Activated CD4-positive, alpha-beta T cell treated with anti-CD3 and anti-CD28 coated beads, Interleukin-2, Interleukin-6, amounts not matched to agents 100 ng/mL and 50 ng/mL, durations not matched to agents 16 hours and 8 hours (primary cell): ENCODE data around the gene NEK7.
"Not testable (repeated sequence)": the region's sequence is repeated elsewhere in the genome, so short reads cannot be mapped to it uniquely, and the experiment has no call there.

Experiments
- DNase-seq: peaks from one replicate; pipeline ENCODE4 v3.0.0-alpha.2; 2020

The NEK7 gene

DNA sequence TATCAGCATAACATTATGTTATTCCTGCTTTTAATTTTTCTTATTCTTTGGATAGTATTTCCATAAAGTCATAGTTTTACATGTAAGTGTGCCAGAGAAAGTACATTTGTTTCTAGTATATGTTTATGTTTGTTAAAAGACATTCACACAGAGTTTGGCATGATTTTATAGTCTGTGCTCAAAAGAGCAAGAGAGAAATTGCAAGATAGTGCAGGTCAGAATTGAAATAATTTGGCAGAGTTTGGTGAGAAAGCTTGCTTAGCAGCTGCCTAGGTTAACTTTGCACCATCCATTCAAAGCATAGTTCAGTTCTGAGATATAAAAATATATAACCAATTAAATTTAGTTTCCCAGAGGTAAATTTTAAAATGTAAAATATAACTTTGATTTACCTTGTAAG, 17.0 kb downstream of the NEK7 start:
- no peak for DNase-seq

GRCh38 chr1:198174297-198174696, 17.5 kb downstream of the NEK7 start:
- DNase-seq: peak; percentile 40

DNA sequence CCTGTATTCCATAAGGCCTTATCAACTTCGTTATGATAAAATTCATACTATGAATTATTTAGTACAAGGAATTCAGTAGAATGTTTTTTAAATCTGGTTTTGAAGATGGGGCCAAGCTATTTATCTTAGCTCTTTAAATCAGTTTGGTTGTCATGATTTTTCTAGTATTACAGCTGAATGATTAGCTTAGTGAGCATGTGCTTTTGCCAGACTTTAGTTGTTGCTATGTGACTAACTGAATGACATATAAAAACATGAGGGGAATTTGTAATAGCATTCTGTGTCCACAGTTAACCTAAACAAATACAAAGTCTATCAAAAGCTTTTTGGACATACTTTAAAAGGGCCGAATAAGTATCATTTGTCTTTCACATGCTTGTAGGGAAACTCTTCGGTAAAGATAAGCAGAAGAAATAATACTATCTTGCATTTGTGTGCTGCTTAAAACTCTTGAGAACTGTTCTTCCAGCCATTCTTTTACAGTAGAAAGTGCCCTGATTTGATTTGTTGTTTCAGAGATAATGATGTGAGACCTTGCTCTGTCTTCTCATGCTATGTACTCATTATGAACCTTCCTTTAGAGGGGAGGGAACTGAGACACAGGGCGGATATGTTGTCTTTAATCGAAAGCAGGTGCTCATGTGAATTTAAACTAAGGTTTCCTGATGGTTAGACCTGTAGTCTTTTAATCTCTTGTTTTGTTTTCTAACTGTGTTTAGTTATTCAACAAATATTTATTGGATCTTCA, 18.8 kb downstream of the NEK7 start:
- peak; percentile 59 for DNase-seq

- DNase-seq: no peak
Measured at GRCh38 chr1:198176179-198176578, 19.4 kb downstream of the NEK7 start.

- no peak for DNase-seq
Measured at GRCh38 chr1:198177546-198177945, 20.7 kb downstream of the NEK7 start.

DNA sequence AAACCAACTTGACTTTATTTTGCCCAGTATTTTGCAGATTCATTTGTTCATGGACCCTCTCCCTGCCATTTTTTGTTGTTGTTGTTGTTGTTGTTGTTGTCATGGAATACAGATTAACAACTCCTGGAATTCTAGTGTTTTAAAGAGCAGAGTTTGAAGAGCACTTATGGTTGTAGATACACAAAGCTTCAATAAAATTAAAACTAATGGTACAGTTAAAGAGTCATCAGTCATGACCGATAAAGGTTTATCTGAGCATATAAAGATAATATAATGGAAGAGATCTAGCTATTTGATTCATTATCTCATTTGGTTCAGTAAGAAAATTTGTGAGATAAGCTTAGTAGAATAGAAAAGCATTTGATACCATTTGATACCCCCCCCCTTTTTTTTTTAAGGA, 21.8 kb downstream of the NEK7 start:
- DNase-seq: no peak

- DNase-seq: peak; percentile 38
Measured at GRCh38 chr1:198179556-198179981, 22.8 kb downstream of the NEK7 start.

DNA sequence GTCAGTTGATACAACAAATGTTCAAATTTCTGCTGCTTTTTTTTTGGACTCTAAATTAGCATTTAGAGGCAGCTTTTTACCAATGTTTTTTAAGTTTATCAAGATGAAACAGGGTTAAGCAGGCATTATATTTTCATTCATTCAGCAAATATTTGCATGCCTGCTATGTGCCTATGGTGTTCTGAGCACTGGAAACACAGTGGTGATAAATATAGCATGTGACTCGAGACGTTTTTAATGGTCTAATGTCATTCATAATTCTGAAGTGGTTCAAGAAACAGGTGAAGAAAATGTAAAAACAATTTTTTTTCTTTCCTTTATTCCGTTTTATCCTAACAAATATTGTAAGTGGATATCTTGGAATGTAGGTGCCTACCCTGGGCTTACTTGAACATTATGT, 26.8 kb downstream of the NEK7 start:
- no peak for DNase-seq

DNA sequence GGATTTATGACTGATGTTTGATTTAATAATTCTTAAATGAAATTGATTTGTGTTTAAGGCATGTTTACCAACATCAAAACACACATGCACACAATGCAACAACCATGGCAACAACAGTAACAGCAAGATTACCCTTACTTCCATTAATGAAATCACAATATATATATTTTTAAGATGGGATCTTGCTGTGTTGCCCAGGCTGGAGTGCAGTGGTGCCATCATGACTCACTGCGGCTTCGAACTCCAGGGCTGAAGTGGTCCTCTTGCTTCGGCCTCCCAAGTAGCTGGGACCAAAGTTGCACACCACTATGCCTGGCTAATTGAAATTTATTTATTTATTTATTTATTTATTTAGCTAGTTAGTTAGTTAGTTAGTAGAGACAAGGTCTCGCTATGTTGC, 27.7 kb downstream of the NEK7 start:
- DNase-seq: no peak

DNA sequence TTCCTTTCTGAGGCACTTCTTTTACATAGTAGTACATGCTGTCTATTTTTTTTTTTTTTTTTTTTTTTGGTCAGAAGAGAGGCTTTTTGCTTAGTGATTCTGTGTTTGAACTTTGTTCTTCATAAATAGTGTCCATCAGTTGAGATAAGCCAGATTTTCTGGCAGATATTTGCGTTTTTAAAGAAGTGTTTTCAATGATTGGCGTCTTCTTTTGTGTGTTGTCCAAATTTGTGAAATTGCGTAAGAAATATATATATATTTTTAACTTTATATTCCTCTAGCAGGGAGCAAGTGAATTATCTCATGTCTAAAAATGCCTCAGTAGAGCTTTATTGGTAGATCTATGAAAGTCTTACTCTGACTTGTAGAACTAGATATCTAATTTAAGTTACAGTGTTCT, 28.3 kb downstream of the NEK7 start:
- DNase-seq: no peak

DNA sequence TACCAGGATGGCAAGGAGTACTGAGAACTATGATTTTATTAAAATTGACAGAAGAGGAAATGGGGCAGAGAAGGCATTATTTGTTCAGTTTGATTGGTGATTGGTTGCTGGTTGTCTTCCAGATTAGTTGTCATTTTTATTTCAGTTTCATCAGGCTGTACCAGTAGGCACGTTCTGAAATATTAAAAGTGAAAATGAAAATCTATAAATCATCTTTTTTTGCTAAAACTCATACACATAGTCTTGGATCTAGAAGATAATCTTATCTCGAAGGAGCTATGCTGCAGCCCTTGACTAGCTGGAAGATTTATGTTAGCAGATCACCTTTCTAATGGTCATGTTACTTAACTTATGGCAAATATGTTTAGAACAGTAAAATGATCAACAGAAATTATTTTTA, 29.0 kb downstream of the NEK7 start:
- no peak for DNase-seq

DNA sequence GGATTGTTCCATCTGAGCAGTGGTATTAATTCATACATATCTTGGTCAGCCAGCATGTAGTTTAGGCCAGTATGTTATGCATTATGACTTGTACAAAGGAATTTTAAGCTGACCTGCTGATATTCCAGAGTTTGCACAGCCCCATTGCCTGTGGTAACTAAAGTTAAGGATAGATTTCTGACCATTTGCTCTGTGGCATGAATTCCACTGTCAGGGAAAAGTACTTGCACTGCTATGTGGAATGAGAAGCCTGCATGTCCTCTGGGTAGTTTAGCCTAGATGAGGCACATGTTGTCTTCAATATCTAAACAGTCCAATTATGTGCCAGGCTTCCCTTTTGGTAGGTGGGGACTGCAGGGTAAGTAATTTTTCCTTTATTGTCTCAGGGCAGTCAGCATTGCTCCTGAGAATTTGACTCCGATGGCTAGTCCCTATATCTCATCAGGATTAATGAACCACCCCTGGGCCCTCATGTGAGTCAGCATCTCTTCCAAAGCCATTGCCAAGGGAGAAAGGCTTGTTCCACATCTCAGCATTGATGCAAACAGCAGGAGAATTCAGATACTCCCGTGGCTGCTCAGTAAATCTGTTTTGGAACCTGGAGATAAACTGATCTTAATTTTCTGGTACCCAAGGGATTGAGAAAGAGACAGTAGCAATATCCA, 30.2 kb downstream of the NEK7 start:
- no peak for DNase-seq

- peak; percentile 36 for DNase-seq
Measured at GRCh38 chr1:198187973-198188588, 31.3 kb downstream of the NEK7 start.

DNA sequence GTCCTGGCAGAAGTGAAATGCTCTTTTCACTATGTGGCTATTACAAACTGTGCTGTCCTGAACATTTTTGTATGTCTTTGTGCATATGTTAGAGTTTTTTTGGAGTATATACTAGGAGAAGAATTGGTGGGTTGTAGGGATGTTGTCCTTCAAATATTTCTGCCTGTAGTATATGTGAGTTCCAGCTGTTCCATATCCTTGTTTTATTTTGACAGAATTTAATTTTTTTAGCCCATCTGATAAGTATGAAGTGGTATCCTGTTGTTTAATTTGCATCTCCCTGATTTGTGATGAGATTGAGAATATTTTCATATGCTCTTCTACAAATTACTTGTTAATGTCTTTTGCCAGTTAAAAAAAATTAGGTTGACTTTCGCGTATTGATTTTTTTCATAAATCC, 34.3 kb downstream of the NEK7 start:
- DNase-seq: no peak

GRCh38 chr1:198193871-198194270, 37.1 kb downstream of the NEK7 start:
- DNase-seq: not testable (repeated sequence)

- DNase-seq: no peak
Measured at GRCh38 chr1:198196630-198197029, 39.8 kb downstream of the NEK7 start.

- DNase-seq: no peak
Measured at GRCh38 chr1:198197285-198197684, 40.5 kb downstream of the NEK7 start.

DNA sequence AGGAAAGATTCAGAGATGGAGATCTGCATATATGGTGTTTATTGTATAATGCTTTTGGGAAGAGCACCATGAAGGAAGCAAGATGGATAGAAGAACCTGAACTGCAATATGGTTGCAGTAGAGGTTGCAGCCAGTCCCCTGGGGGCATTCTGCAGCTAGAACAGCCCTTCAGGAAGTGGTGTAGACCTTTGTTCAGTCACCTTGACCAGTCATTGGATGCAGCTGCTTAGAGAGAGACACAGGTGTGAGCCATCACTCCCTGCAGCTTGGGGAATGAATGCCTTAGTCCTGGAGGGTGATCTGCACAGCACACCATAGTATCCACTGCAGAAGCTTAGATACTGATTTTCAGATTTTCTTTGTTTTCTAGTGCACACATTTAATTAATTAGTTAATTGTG, 42.3 kb downstream of the NEK7 start:
- peak; percentile 19 for DNase-seq

GRCh38 chr1:198201956-198202784, 45.4 kb downstream of the NEK7 start:
- peak; percentile 71 for DNase-seq

DNA sequence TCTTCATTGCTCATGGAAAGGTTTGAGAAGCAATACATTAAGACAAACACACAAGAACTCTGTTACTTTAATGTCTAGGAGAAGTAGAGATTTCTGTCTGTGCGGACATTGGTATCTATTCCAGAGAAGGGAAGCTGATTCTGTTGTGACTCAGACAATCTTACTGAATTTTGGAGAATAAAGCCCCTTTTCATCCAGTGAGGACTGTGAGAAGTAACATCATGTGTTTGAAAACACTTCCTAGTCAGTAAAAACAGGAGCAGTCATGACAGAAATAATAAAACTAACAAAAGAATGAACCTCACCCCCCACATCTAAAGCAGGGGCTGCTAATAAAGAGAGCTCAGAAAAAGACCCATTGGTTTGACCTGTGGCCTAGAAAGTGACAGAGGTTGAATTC, 46.6 kb downstream of the NEK7 start:
- no peak for DNase-seq

DNA sequence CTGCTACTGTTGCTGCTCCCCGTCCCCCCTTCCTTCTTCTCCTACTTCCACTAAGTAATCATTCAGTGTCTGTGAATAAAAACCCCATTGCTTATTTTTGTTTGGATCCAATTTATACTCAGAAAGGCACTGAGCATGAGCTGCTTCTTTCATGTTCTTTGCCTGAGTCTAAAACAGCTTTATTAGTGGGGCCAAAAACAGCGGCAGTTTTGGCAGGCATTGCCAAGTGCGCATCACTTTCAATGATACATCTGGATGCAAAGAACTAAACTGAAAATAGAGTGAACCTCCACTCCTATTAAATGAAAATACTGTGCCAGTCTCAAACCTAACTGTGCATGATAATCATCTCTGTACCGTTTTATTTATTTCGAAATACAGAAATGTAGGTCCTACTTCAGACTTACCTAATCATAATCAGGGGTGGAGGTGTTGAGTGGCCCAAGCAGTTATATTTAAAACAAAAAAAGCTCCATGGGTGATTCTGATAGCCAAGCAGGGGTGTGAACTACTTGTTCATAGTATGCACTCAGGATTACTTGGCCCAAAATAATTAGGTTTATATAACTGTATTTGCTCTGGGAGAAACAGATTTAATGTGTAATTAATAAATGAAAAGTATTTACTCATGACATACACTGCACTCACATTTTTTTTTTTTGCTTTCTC, 48.4 kb downstream of the NEK7 start:
- DNase-seq: no peak

GRCh38 chr1:198206292-198206691, 49.5 kb downstream of the NEK7 start:
- no peak for DNase-seq

DNA sequence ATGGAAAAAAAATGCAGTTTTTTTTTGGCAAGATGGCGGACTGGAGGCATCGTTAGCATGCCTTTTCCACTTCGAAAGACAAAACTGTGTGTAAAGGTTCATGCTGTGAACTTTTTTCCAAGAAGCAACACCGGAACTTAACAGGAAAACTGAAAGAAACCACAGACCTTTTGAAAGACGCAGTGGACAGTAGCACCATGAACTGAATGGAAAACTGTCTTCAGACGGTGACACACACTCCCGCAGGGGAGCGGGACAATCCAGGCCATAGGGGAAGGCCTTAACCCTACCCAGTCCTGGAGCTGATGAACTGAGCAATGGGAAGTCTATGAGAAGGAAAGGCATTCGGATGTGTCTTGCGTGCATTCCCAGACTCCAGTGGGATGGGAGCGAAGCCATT, 54.9 kb downstream of the NEK7 start:
- no peak for DNase-seq
